ENCODE data around the gene S1PR4. TPM values are rescaled to one million over a fixed set of nuclear protein-coding genes. Genes with fewer than 3 reads are reported as not detected.
A peak's percentile ranks its signal among the peaks of the same experiment; 100 is the strongest.

The S1PR4 gene
- total and polyA plus RNA-seq, 2 donors (not counting 1 experiment from before 2014, with no cell fraction given): not detected

DNA sequence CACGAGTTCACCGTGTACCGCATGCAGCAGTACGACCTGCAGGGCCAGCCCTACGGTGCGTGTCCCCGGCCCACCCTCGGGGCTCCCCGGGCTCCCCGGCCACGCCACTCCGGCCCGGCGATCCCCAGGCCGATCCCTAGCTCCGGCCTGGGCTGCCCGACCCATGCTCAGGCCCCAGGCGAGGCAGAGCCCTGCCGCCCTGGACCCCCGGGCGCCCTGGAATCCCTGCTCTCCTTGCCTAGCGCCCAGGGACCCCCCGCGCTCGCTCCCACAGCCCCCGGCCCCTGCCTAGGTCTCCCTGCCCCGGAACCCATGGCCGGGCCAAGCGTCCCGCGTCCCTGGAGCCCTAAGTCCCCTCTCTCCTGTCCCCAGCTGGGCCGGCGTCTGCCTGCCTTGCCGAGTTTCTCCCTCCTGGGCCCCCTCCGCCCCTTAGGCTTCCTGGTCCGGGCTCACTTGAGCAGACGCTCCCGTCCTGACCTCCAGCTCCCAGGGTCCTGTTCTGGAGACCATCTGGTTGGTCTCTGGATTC is 7.7 kb downstream of the S1PR4 start:
- Histone ChIP-seq H3K27ac (ENCODE audit: insufficient read depth, low read length) (peak overlapping the region; percentile 72), H4K20me1 (ENCODE audit: control insufficient read depth, extremely low read depth, insufficient read depth, low read length) (no peaks in the 10 kb centered on the region), H3K4me3 (replicated peaks in 1 of 4; ENCODE audit: control extremely low read depth in 1 of 4, insufficient read depth in 1 of 4, low read depth in 3 of 4, low read length in 4 of 4) (peak overlapping the region; percentile 80 to 96 (median 88)), H3K4me2 (ENCODE audit: extremely low read depth, insufficient read depth, low read length) (peak overlapping the region; percentile 96), H3K9me3 (ENCODE audit: control insufficient read depth, insufficient read depth, low read depth, low read length) (no peaks in the 10 kb centered on the region), H3K27me3 (ENCODE audit: control insufficient read depth, insufficient read depth, low read length) (no peaks in the 10 kb centered on the region), H2AFZ (ENCODE audit: low read length) (peak overlapping the region; percentile 92), H3K79me2 (ENCODE audit: control insufficient read depth, insufficient read depth, low read length) (peaks cover 51% of the 10 kb centered on the region), H3K4me1 (ENCODE audit: control insufficient read depth, extremely low read depth, insufficient read depth, low read length) (peaks cover 9% of the 10 kb centered on the region), H3K36me3 (ENCODE audit: control insufficient read depth, insufficient read depth, low read length) (peaks cover 8% of the 10 kb centered on the region), H3K9ac (ENCODE audit: insufficient read depth, low read length) (peak overlapping the region; percentile 88)
- DNase-seq (ENCODE audit: low read depth in 2 of 2): no peak
- TF ChIP-seq, protein P1, sequence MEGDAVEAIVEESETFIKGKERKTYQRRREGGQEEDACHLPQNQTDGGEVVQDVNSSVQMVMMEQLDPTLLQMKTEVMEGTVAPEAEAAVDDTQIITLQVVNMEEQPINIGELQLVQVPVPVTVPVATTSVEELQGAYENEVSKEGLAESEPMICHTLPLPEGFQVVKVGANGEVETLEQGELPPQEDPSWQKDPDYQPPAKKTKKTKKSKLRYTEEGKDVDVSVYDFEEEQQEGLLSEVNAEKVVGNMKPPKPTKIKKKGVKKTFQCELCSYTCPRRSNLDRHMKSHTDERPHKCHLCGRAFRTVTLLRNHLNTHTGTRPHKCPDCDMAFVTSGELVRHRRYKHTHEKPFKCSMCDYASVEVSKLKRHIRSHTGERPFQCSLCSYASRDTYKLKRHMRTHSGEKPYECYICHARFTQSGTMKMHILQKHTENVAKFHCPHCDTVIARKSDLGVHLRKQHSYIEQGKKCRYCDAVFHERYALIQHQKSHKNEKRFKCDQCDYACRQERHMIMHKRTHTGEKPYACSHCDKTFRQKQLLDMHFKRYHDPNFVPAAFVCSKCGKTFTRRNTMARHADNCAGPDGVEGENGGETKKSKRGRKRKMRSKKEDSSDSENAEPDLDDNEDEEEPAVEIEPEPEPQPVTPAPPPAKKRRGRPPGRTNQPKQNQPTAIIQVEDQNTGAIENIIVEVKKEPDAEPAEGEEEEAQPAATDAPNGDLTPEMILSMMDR (conservative IDR thresholded peaks at IDR 0.05 in 1 of 2, IDR thresholded peaks at IDR 0.05 in 1 of 2; ENCODE audit: low read depth in 1 of 2, low read length in 2 of 2): no peak
- no peak for TF ChIP-seq EZH2 (IDR thresholded peaks at IDR 0.05; ENCODE audit: low read length, missing control alignments)

DNA sequence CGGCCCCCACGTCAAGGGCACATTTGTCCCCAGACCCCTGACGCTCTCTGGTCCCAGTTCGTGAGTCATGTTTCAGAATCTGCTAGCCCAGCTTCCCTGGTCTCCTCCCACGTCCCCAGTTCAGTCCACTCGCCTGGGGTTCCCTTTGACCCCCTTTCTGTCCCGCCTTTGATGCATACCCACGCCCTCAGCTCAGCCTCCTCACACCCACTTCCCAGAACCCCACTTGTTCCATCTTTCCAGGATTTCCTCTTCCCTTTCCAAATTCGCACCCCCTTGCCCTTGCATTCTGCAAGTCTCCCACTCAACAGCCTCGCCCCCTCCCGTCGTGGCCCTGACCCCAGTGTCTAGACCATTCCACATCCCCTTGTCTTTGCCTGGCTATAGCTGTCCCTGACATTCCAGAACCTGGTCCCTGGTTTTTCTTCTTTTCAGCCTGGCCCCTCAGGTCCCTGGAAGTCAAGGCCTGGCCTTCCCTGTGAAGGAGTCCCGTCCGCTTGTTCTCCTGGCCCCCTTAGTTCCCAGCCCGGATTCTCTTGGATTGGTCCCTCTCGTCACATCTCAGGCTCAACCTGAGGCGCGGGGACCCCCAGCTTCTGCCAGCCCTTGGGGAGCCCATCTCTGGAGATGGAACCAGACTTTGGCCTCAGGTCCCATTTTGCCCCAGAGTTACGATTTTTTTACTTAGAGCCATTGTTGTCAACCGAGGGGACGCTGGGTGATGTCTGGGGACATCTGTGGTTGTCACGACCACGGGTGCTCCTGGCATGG is 8.5 kb downstream of the S1PR4 start:
- Histone ChIP-seq H3K36me3 (ENCODE audit: control insufficient read depth, insufficient read depth, low read length) (peaks cover 8% of the 10 kb centered on the region), H3K4me3 (replicated peaks in 1 of 4; ENCODE audit: control extremely low read depth in 1 of 4, insufficient read depth in 1 of 4, low read depth in 3 of 4, low read length in 4 of 4) (peak overlapping the region; percentile 80 to 96 (median 88)), H3K4me1 (ENCODE audit: control insufficient read depth, extremely low read depth, insufficient read depth, low read length) (peaks cover 9% of the 10 kb centered on the region), H3K4me2 (ENCODE audit: extremely low read depth, insufficient read depth, low read length) (peak overlapping the region; percentile 96), H3K9ac (ENCODE audit: insufficient read depth, low read length) (peak overlapping the region; percentile 88), H4K20me1 (ENCODE audit: control insufficient read depth, extremely low read depth, insufficient read depth, low read length) (no peaks in the 10 kb centered on the region), H3K9me3 (ENCODE audit: control insufficient read depth, insufficient read depth, low read depth, low read length) (no peaks in the 10 kb centered on the region), H2AFZ (ENCODE audit: low read length) (no peak overlapping the region), H3K27ac (ENCODE audit: insufficient read depth, low read length) (peak overlapping the region; percentile 72), H3K27me3 (ENCODE audit: control insufficient read depth, insufficient read depth, low read length) (no peaks in the 10 kb centered on the region), H3K79me2 (ENCODE audit: control insufficient read depth, insufficient read depth, low read length) (peaks cover 56% of the 10 kb centered on the region)
- DNase-seq (ENCODE audit: low read depth in 2 of 2): no peak
- TF ChIP-seq EZH2 (IDR thresholded peaks at IDR 0.05; ENCODE audit: low read length, missing control alignments): no peak
- TF ChIP-seq, protein P1 (conservative IDR thresholded peaks at IDR 0.05 in 1 of 2, IDR thresholded peaks at IDR 0.05 in 1 of 2; ENCODE audit: low read depth in 1 of 2, low read length in 2 of 2): no peak

DNA sequence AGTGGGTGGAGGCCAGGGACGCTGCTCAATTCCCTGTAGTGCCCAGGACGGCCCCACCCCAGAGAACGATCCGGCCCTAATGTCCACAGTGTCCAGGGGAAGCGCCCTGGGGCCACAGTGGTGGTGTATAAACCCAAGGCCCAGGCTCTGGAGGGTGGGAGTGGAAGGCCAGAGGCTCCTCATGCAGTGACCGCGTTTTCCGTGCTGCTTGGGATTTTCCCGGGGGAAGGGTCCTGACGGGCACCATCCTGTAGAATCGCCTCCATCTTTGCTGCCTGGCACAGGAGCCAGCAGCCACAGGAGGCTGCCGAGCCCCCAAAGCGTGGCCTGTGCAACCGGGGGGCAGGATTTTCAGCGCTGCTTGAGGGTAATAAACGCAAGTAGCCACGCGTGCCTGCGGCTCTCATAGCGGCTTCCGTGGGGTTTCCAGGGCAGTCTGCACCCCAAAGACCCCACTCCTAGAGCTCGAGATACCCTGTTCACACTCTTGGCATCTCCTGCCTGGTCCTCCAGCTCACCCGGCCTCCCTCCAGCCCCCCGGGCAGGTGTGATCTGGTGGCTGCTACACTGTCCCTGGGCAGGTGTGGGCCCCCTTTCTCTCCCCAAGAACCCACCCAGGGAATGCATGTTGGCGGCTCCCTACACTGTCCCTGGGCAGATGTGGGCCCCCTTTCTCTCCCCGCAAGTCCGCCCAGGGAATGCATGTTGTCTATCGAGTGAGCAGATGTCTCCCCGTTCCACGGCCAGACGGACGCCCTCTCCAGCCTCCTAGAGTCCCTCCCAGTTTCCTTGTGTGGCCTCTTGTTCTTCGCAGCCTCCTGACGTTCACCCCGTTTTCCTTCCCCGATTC is 9.3 kb downstream of the S1PR4 start:
- H3K4me2 ChIP-seq (ENCODE audit: extremely low read depth, insufficient read depth, low read length): peak overlapping the region; percentile 96
- H2AFZ ChIP-seq (ENCODE audit: low read length): no peak overlapping the region
- H3K9ac ChIP-seq (ENCODE audit: insufficient read depth, low read length): no peak overlapping the region
- no peaks in the 10 kb centered on the region for H3K9me3 ChIP-seq (ENCODE audit: control insufficient read depth, insufficient read depth, low read depth, low read length)
- peaks cover 57% of the 10 kb centered on the region for H3K79me2 ChIP-seq (ENCODE audit: control insufficient read depth, insufficient read depth, low read length)
- DNase-seq (ENCODE audit: low read depth in 2 of 2): no peak
- no peak for TF ChIP-seq EZH2 (IDR thresholded peaks at IDR 0.05; ENCODE audit: low read length, missing control alignments)
- TF ChIP-seq, protein P1 (conservative IDR thresholded peaks at IDR 0.05 in 1 of 2, IDR thresholded peaks at IDR 0.05 in 1 of 2; ENCODE audit: low read depth in 1 of 2, low read length in 2 of 2): no peak
- peaks cover 9% of the 10 kb centered on the region for H3K4me1 ChIP-seq (ENCODE audit: control insufficient read depth, extremely low read depth, insufficient read depth, low read length)
- no peak overlapping the region for H3K27ac ChIP-seq (ENCODE audit: insufficient read depth, low read length)
- H3K36me3 ChIP-seq (ENCODE audit: control insufficient read depth, insufficient read depth, low read length): peaks cover 9% of the 10 kb centered on the region
- no peak overlapping the region for H3K4me3 ChIP-seq (replicated peaks in 1 of 4; ENCODE audit: control extremely low read depth in 1 of 4, insufficient read depth in 1 of 4, low read depth in 3 of 4, low read length in 4 of 4)
- H3K27me3 ChIP-seq (ENCODE audit: control insufficient read depth, insufficient read depth, low read length): no peaks in the 10 kb centered on the region
- H4K20me1 ChIP-seq (ENCODE audit: control insufficient read depth, extremely low read depth, insufficient read depth, low read length): no peaks in the 10 kb centered on the region

Measured in fibroblast of lung (primary cell).